Renal pelvis (tissue), 4 donors: ENCODE measurements around the gene IRS2. TPM values are rescaled to one million over a fixed set of nuclear protein-coding genes. Genes with fewer than 3 reads are reported as not detected.

ENCODE experiments used
- DNase-seq: peaks from one replicate; pipeline ENCODE4 v3.0.0-alpha.2; 2013
- polyA plus RNA-seq, 3 donors: library from polyadenylated mRNA; unstranded; fragments of 120-200 nt; gene quantifications; one replicate each; pipeline ENCODE4 v1.2.1, GENCODE V29; 2013; ENCODE audit not compliant: insufficient read length in 3 of 3

IRS2 gene
- polyA plus RNA-seq, 3 donors: 11.2 to 12.3 (median 12.0) TPM

DNA sequence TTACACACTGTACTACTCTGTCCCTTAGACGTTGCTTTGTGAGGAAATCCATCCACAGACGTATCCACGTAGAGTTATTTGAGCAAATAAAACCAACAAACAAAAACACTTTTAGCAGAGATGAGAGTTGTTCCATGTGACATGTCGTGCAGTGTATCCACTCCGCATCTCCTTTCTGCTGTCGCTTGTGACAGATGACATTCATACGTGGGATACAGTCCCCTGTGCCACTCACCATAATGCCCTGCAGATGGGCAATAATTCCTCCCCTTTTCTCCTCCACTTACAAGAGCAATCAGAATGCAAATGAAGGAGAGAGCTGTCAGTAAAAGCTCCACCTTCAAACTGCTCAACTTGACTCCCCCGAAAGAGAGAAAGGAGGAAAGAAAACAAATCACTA, 26.0 kb downstream of the IRS2 start:
- DNase-seq: no peak

GRCh38 chr13:109759609-109760008, 26.8 kb downstream of the IRS2 start:
- no peak for DNase-seq

DNA sequence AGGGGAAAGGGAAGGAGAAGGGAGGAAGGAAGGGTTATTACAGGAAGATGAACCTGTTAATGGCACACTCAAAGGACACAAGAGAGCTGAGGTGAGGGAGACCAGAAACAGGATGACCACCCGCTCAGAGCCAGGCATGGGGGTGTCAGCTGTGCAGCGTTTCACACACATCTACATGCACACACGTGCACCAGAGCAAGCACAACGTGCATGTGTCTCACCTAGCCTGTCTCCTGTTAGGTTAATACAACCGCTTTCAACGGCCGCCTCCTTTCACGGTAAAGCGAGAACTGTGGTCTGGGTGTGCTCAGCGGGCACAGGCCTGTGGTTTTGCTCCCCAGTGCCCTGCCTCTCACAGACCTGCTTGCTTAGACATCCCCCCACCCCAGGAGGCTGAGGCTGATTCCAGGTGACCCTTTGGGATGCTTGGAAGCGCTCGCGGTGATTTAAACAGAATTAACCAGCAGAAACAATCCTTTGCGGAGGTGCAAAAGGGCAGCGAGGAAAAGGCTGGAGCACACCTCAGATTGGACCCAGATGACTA, 27.4 kb downstream of the IRS2 start:
- no peak for DNase-seq

GRCh38 chr13:109756778-109757177, 29.6 kb downstream of the IRS2 start:
- DNase-seq: no peak

GRCh38 chr13:109755997-109756396, 30.4 kb downstream of the IRS2 start:
- DNase-seq: no peak

- no peak for DNase-seq
Measured at GRCh38 chr13:109755551-109755950, 30.8 kb downstream of the IRS2 start.

DNA sequence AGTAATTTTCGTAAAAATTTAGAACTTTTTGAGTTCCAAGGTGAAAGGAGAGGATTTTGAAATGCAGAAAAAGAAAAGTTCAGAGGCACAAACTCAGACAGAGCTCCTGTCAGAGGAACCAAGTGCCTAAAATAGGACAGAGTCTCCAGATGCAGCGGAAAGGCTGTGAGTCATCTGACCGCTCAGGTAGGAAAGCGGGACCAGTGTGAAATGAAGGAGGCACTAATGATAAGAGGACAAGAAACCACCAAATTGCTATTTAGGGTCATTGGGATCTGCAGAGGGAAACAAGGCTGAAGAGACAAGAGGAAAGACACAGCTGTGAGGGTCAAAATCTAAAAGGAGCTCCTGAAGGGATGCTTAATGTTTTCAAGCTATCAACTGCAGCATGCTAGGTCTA, 34.9 kb downstream of the IRS2 start:
- DNase-seq: no peak

- no peak for DNase-seq
Measured at GRCh38 chr13:109750221-109750775, 36.1 kb downstream of the IRS2 start.

DNA sequence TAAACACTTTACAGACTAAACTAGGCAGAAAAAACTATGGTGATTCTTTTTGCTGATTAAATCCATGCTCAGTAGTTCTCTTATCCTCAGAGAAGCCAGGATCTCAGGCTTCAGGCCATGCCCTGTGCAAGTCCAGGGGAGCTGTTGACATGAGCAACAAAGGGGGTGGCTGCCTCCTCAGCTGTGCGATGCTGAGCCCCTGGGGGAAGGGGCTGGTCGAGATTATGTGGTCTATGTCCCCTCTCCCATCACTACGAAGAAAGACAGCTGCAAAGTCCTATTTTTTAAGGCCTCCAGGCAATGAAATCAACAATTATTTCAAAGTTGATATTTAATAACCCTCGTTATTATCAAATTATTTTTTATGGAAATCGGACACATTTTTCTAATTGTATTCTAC, 37.0 kb downstream of the IRS2 start:
- no peak for DNase-seq

GRCh38 chr13:109748677-109749076, 37.7 kb downstream of the IRS2 start:
- no peak for DNase-seq

- DNase-seq: no peak
Measured at GRCh38 chr13:109747524-109747923, 38.9 kb downstream of the IRS2 start.

GRCh38 chr13:109746364-109746763, 40.0 kb downstream of the IRS2 start:
- no peak for DNase-seq

GRCh38 chr13:109745702-109746101, 40.7 kb downstream of the IRS2 start:
- DNase-seq: no peak

- no peak for DNase-seq
Measured at GRCh38 chr13:109745060-109745459, 41.3 kb downstream of the IRS2 start.

DNA sequence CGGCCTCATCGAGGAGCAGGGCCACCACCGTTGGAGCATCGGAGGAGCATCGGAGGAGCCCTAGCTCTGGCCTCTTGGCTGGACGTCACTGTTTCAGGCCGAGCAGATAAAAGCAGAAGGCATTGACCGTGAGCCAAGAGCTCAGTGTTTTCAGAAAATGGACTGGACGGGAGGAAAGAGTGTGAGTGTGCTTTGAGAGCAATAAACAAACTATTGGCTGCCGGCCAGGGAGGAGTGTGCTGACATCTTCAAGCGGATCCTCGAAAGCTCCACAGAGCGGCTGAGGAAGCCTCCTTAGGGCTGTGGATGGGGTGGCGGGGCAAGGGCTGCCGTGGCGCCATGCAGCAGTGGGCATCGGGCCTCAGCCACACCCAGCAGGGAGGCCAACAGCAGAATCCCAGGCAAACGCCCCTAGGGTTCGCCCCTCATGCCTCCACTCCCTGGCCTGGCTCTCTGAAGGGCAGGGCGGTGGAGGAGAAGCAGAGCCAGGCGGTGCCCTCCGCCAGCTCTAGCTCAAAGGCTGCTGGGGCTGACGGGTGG, 41.8 kb downstream of the IRS2 start:
- DNase-seq: no peak

GRCh38 chr13:109743706-109744453, 42.5 kb downstream of the IRS2 start:
- DNase-seq: peak; percentile 56

GRCh38 chr13:109741966-109742365, 44.4 kb downstream of the IRS2 start:
- DNase-seq: no peak

- no peak for DNase-seq
Measured at GRCh38 chr13:109740721-109741120, 45.7 kb downstream of the IRS2 start.

- no peak for DNase-seq
Measured at GRCh38 chr13:109740121-109740520, 46.3 kb downstream of the IRS2 start.

GRCh38 chr13:109738298-109738746, 48.1 kb downstream of the IRS2 start:
- DNase-seq: no peak

GRCh38 chr13:109737606-109738005, 48.8 kb downstream of the IRS2 start:
- no peak for DNase-seq

DNA sequence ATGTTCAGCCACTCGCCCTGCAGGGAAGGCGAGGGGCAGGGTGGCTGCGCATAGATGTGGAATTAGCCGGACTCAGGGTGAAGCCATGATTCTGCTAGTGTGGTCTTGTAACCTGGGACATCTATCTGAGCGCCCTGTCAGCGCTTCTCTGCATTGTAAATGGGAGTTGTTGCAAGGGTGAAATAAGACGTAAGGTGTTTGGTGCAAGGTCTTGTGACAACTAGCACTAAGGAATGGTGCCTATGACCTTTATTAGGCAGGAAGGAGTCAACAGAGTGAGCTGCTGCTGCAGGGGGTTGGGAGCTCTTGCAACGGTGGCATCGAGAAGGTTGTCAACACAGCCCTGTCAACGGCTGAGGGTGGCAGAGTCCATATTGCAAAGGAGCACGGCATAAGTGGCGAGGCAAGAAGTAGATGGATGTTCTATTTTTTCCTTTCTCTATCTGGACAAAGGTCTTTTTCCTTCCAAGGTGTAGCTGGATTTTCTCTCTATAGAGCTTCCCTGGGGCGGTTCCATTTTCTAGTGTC, 49.3 kb downstream of the IRS2 start:
- no peak for DNase-seq

DNA sequence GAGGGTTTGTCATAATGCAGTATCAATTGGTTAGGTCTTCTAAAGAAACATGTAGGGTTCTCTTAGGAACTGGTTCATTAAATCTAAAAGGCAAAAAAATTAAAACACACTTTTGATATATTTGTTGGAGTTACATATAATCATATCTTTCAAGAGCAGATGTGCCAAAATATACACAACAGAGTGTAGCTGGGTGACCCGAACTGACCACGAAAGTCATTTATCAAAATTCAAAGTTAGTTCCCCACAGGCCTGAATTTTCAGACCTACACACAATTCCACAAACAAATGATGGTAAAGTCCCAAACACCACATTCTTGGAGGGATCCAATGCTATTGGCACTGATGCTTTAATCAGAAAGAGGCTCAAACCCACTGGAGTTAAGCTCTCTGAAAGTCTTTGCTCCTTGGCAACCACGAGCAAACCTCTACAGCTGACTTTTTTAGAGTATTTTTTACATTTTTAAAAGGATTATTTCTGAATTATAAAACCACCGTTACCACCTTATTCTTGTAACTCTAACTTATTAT, 50.9 kb downstream of the IRS2 start:
- DNase-seq: no peak
